ENCODE results near the gene TMEM9B. TPM values are rescaled to one million over a fixed set of nuclear protein-coding genes. Genes with fewer than 3 reads are reported as not detected.

The TMEM9B gene
- total RNA-seq, 1 donor from 2014 or later = 19.4 TPM

GRCh38 chr11:9005087-9005486 is 40.8 kb upstream of the TMEM9B start:
- H3K36me3 Mint-ChIP-seq = no peaks in the 10 kb centered on the region
- no peak for TF ChIP-seq CTCF (IDR thresholded peaks at IDR 0.05; ENCODE audit: unreplicated experiment)
- peak overlapping the region; percentile 53 for H3K4me3 Mint-ChIP-seq
- no peak for DNase-seq (ENCODE audit: low spot score in 2 of 2, unreplicated experiment in 2 of 2)
- peaks cover 8% of the 10 kb centered on the region for H3K4me1 Mint-ChIP-seq
- H3K27me3 Mint-ChIP-seq (ENCODE audit: low read depth) = peaks cover 83% of the 10 kb centered on the region
- no peak overlapping the region for H3K27ac Mint-ChIP-seq
- H3K9me3 Mint-ChIP-seq = peaks cover 3% of the 10 kb centered on the region

GRCh38 chr11:9004183-9004926 is 40.1 kb upstream of the TMEM9B start:
- peaks cover 84% of the 10 kb centered on the region for H3K27me3 Mint-ChIP-seq (ENCODE audit: low read depth)
- H3K4me1 Mint-ChIP-seq = peaks cover 8% of the 10 kb centered on the region
- DNase-seq (ENCODE audit: low spot score in 2 of 2, unreplicated experiment in 2 of 2) = peak in 1 of 2 experiments; percentile 52
- peak overlapping the region; percentile 53 for H3K4me3 Mint-ChIP-seq
- no peaks in the 10 kb centered on the region for H3K9me3 Mint-ChIP-seq
- no peak overlapping the region for H3K27ac Mint-ChIP-seq
- TF ChIP-seq CTCF (IDR thresholded peaks at IDR 0.05; ENCODE audit: unreplicated experiment) = no peak
- no peaks in the 10 kb centered on the region for H3K36me3 Mint-ChIP-seq

DNA sequence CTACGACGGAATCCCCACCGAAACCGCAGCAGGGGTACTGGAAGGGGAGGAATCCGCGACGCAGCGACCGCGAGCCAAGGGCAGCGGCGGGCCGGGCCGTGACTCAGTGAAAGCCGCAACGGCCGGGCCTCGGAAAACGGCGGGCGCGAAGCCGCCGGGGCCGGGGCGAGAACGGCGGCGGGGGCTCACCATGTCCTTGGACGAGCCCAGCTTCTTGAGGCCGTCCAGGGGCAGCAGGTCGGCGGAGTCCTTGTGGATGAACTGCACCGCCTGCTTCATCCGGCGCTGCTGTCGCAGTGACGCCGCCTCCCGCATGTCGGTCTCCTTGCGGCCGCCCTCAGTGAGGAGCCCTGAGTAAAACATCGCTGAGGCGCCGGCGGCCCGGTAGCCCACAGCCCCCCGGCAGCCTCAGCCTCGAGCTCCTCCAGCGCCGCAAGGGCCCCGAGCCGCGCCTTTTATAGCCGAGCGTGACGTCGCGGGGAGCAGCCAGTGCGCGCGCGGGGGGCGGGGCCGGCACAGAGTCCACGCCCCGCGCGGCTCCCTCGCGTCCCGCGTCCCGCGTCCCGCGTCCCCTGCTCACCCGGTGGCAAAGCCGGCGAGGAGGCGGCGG is 39.4 kb upstream of the TMEM9B start, which contains the start of gene NRIP3:
NRIP3 (minus strand) TSS at position 429 of the 610 bp plus-strand sequence; CDS start at position 363, 66 bp downstream.
- Mint-ChIP-seq H3K27me3 (ENCODE audit: low read depth) (peaks cover 85% of the 10 kb centered on the region), H3K4me1 (peaks cover 8% of the 10 kb centered on the region), H3K36me3 (no peaks in the 10 kb centered on the region), H3K4me3 (peak within 1 kb of the TSS; percentile 58), H3K9me3 (no peaks in the 10 kb centered on the region), H3K27ac (no peak within 1 kb of the TSS)
- TF ChIP-seq CTCF (IDR thresholded peaks at IDR 0.05; ENCODE audit: unreplicated experiment) = no peak
- DNase-seq (ENCODE audit: low spot score in 2 of 2, unreplicated experiment in 2 of 2) = peak; percentile 60 to 76

DNA sequence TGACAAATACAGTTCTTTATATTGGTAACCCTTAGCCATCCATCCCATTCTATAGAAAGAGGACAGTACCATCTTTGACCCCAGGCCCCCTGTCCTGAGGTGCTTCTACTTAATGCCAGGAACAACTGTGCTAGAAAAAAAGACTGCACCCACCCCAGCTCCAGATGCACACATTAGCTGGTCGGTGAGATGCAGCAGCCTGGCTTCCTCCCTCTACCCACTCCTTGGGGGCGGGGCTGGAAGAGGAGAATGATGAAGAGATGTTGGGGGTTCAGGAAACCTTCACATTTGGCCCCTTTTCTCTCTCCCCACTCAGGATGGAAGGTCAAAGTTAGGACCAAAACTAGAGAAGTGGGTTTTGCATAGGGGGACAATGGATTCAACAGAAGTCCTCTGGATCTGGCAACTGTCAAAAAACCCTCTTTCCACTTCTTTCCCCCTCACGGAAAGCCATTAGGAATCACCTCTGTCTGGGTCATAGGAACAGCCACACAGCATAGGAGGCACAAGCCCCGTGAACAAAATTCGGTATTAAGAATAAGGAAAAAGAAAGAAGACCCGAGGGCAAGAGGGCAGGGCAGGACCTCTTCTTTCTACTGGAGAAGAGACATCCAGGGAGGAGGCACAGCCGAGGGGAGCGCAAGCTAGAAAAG is 38.8 kb upstream of the TMEM9B start:
- DNase-seq (ENCODE audit: low spot score in 2 of 2, unreplicated experiment in 2 of 2) = no peak
- Mint-ChIP-seq H3K4me1 (peaks cover 8% of the 10 kb centered on the region), H3K9me3 (no peaks in the 10 kb centered on the region), H3K27ac (no peak overlapping the region), H3K27me3 (ENCODE audit: low read depth) (peaks cover 81% of the 10 kb centered on the region), H3K36me3 (no peaks in the 10 kb centered on the region), H3K4me3 (peak overlapping the region; percentile 58)
- no peak for TF ChIP-seq CTCF (IDR thresholded peaks at IDR 0.05; ENCODE audit: unreplicated experiment)

DNA sequence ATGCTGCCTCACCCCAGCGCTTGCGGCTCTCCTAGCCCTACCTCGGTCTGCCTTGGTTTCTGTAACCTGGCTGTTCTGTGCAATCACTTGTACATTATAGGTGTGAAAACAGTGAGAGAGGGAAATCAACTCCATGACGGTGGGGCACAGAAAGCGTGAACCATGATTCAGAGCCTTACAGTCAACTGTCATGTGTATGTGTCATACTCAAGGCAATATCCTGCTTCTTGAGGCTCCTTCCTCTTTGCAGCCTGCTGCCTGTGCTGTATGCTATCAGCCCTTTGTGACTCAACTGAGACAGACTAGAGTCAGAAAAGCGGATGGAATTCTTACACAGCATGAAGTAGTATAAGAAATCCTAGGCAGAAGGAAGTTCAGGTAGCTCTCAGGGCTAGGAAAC is 37.5 kb upstream of the TMEM9B start:
- no peak for TF ChIP-seq CTCF (IDR thresholded peaks at IDR 0.05; ENCODE audit: unreplicated experiment)
- H3K9me3 Mint-ChIP-seq = no peaks in the 10 kb centered on the region
- H3K4me1 Mint-ChIP-seq = peaks cover 8% of the 10 kb centered on the region
- H3K27ac Mint-ChIP-seq = no peak overlapping the region
- no peak for DNase-seq (ENCODE audit: low spot score in 2 of 2, unreplicated experiment in 2 of 2)
- H3K36me3 Mint-ChIP-seq = no peaks in the 10 kb centered on the region
- H3K27me3 Mint-ChIP-seq (ENCODE audit: low read depth) = peaks cover 72% of the 10 kb centered on the region
- no peak overlapping the region for H3K4me3 Mint-ChIP-seq
